Naive thymus-derived CD8-positive, alpha-beta T cell (primary cell): ENCODE measurements around the gene SLC16A14. TPM values are rescaled to one million over a fixed set of nuclear protein-coding genes. Genes with fewer than 3 reads are reported as not detected.

Experiments
- ATAC-seq, 2 donors: fragments of 150-1000 bp; cut with Tn5 transposase in 1 of 2; sonication (Bioruptor Pico), chemical (Tn5 transposase) in 1 of 2; 1 replicate in 1 of 2; 2 replicates in 1 of 2; pipeline ENCODE4 v1.10.0; 2021; ENCODE audit warnings: mild to moderate bottlenecking in 2 of 2, moderate library complexity in 2 of 2
- POLR2A ChIA-PET: fragments of 350-600 bp; sonication (Branson Sonifier 250); formaldehyde crosslinking; loops from one replicate; lab custom pipeline; 2021; ENCODE audit warnings: antibody characterized with exemption; lab: Charles Lee
- DNase-seq, 10 donors: peaks; one replicate each; pipeline versions ENCODE4 v3.0.0 to v3.0.0-alpha.2; 2020 to 2022
- H3K27ac Mint-ChIP-seq, 10 donors: one replicate each; pipeline ENCODE4 v1.8.0; 2020 to 2022; ENCODE audit warnings: mild to moderate bottlenecking in 10 of 10, mixed read lengths in 10 of 10, moderate library complexity in 4 of 10, inconsistent platforms in 1 of 10
- H3K27me3 Mint-ChIP-seq, 5 donors: one replicate each; pipeline ENCODE4 v1.8.0; 2021 to 2022; ENCODE audit warnings: mixed read lengths in 5 of 5
- H3K36me3 Mint-ChIP-seq, 3 donors: one replicate each; pipeline ENCODE4 v1.8.0; 2020 to 2022; ENCODE audit warnings: mixed read lengths in 3 of 3, mild to moderate bottlenecking in 2 of 3, inconsistent platforms in 1 of 3
- H3K4me1 Mint-ChIP-seq, 4 donors: one replicate each; pipeline ENCODE4 v1.8.0; 2021 to 2022; ENCODE audit warnings: mixed read lengths in 4 of 4
- H3K4me3 Mint-ChIP-seq, 10 donors: one replicate each; pipeline ENCODE4 v1.8.0; 2020 to 2022; ENCODE audit warnings: mild to moderate bottlenecking in 10 of 10, mixed read lengths in 10 of 10, moderate library complexity in 6 of 10, inconsistent platforms in 1 of 10
- H3K9me3 Mint-ChIP-seq, 9 donors: one replicate each; pipeline ENCODE4 v1.8.0; 2020 to 2022; ENCODE audit warnings: mixed read lengths in 9 of 9, mild to moderate bottlenecking in 3 of 9, inconsistent platforms in 1 of 9, moderate library complexity in 1 of 9
- polyA plus RNA-seq, 3 donors: library from polyadenylated mRNA; unstranded; fragments of 300-500 nt; fragmentation: Illumina TruSeq; gene quantifications; one replicate each; pipeline ENCODE4 v1.2.3, GENCODE V29; 2021
- total RNA-seq, 8 experiments: library from RNA in 2 of 8; stranded (reverse) in 2 of 8; gene quantifications; one replicate each; pipeline ENCODE4 v1.2.3 and lab custom pipeline; 2021 to 2026

SLC16A14 gene
- total and polyA plus RNA-seq, 5 experiments from 2014 or later, result 0.16 to 1.6 (median 0.43) TPM; not detected in 1

- POLR2A ChIA-PET, result no interaction called here
- Mint-ChIP-seq H3K4me1 (peaks cover 8 to 27% (median 17%) of the 10 kb centered on the region in 4 donors), H3K36me3 (peaks cover 0 to 2% (median 0%) of the 10 kb centered on the region in 3 donors), H3K27me3 (peaks cover 5 to 21% (median 7%) of the 10 kb centered on the region in 5 donors), H3K9me3 (peaks cover 0 to under 1% (median 0%) of the 10 kb centered on the region in 9 donors), H3K4me3 (peak overlapping the region; percentile 75 to 97 (median 92)), H3K27ac (peak overlapping the region in 3 of 10 donors; percentile 40 to 89 (median 85))
- peak in 9 of 10 donors; percentile 17 to 66 (median 47) for DNase-seq
- ATAC-seq, result peak; percentile 58 to 62
These were observed 591 bp downstream of the SLC16A14 start for GRCh38 chr2:230068016-230068650.

GRCh38 chr2:230060672-230061293, 7.9 kb downstream of the SLC16A14 start:
- no peak for DNase-seq
- ATAC-seq, result peak in 1 of 2 donors; percentile 38

GRCh38 chr2:230053753-230054478, 14.8 kb downstream of the SLC16A14 start:
- Mint-ChIP-seq H3K36me3 (peaks cover 0 to 2% (median 0%) of the 10 kb centered on the region in 3 donors), H3K4me1 (no peaks in the 10 kb centered on the region), H3K9me3 (peaks cover 0 to 2% (median 0%) of the 10 kb centered on the region in 9 donors), H3K4me3 (no peak overlapping the region), H3K27ac (no peak overlapping the region), H3K27me3 (no peaks in the 10 kb centered on the region)
- ATAC-seq, result no peak
- DNase-seq, result no peak
- POLR2A ChIA-PET, result interaction anchor here (0.5 to 0.7 kb wide), 2 partner anchors 397 to 656 kb away, joined by 3 to 6 read pairs; no protein-coding TSS in a partner anchor

More at GRCh38 chr2:230060672-230061293, 7.9 kb downstream of the SLC16A14 start:
- H3K4me1 Mint-ChIP-seq, result peaks cover 7 to 12% (median 9%) of the 10 kb centered on the region in 4 donors
- H3K9me3 Mint-ChIP-seq, result peaks cover 0 to 9% (median 2%) of the 10 kb centered on the region in 9 donors
- H3K27me3 Mint-ChIP-seq, result peaks cover 0 to 10% (median 2%) of the 10 kb centered on the region in 5 donors
- POLR2A ChIA-PET, result no interaction called here
- peak overlapping the region in 3 of 10 donors; percentile 1 to 67 (median 33) for H3K27ac Mint-ChIP-seq
- peaks cover 0 to 9% (median 6%) of the 10 kb centered on the region in 3 donors for H3K36me3 Mint-ChIP-seq
- peak overlapping the region in 2 of 10 donors; percentile 58 to 65 for H3K4me3 Mint-ChIP-seq

DNA sequence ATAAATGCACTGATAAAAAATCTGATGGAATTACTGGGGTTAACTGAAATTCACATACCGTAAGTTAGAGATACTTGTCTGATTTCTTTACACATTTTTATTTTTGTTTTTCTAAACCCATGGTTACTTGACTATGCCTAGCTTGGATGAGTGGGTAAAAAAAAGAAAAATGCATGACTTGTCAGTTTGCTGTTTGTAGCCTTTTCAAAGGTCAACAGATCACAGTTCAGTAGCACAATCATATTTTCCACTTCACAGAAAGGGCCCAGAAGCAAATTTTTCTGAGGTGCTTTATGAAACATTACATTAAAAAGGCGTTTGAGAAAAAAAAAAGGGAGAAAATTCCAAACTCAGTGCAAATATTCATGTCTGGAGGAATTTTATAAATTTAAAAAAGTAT, 16.4 kb downstream of the SLC16A14 start:
- Mint-ChIP-seq H3K4me3 (no peak overlapping the region), H3K9me3 (no peaks in the 10 kb centered on the region), H3K27ac (no peak overlapping the region), H3K36me3 (peaks cover 0 to under 1% (median 0%) of the 10 kb centered on the region in 3 donors), H3K27me3 (no peaks in the 10 kb centered on the region), H3K4me1 (peaks cover 0 to 2% (median 0%) of the 10 kb centered on the region in 4 donors)
- DNase-seq, result no peak
- no peak for ATAC-seq
- POLR2A ChIA-PET, result no interaction called here

DNA sequence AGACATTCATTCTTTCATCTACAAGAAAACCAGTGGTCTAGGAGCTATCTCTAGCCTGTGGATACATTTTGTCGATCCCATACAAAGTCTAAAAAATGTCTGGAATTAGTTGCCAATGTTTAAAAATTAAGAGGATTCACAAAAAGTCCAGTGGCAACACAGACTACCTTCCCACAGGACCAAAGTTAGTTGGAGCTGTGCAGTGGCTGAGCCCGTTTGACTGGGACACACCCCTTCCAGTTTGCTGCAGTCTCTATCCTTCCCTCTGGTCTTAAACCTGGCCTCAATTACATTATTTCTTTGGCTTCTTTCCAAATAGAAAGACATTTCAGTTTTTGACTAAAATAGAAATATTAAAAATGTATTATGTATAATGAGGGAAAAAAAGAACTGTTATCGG, 18.6 kb downstream of the SLC16A14 start:
- POLR2A ChIA-PET, result no interaction called here
- peaks cover 0 to 4% (median 0%) of the 10 kb centered on the region in 3 donors for H3K36me3 Mint-ChIP-seq
- H3K9me3 Mint-ChIP-seq, result no peaks in the 10 kb centered on the region
- H3K4me3 Mint-ChIP-seq, result no peak overlapping the region
- DNase-seq (no peak), ATAC-seq (no peak)
- peaks cover 0 to 2% (median 0%) of the 10 kb centered on the region in 4 donors for H3K4me1 Mint-ChIP-seq
- no peaks in the 10 kb centered on the region for H3K27me3 Mint-ChIP-seq
- no peak overlapping the region for H3K27ac Mint-ChIP-seq

GRCh38 chr2:230048010-230048671, 20.6 kb downstream of the SLC16A14 start:
- Mint-ChIP-seq H3K4me1 (peaks cover 0 to 2% (median 0%) of the 10 kb centered on the region in 4 donors), H3K36me3 (peaks cover 0 to 4% (median 0%) of the 10 kb centered on the region in 3 donors), H3K4me3 (no peak overlapping the region), H3K27ac (no peak overlapping the region), H3K9me3 (no peaks in the 10 kb centered on the region), H3K27me3 (peaks cover 0 to under 1% (median 0%) of the 10 kb centered on the region in 5 donors)
- POLR2A ChIA-PET, result no interaction called here
- DNase-seq, result no peak
- no peak for ATAC-seq

DNA sequence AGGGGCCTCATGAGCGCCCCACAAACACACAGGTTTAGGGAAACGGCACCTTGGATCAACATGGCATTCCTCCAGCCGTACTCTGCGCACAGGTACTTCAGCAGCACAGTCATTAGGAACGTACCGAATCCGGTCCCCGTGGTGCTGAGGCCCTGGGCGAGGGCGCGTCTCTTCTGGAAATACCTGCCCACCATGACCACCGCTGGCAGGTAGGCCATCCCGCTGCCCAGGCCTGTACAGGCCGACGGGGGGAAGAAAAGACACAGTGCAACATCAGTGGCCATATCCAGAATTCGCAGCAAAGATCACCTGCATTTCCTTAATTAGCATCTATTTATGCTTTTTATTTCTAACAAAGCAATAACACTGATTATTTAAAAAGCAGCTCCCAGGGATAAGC, 22.2 kb downstream of the SLC16A14 start:
- POLR2A ChIA-PET, result no interaction called here
- H3K27ac Mint-ChIP-seq, result peak overlapping the region in 1 of 10 donors; percentile 32
- peaks cover 0 to 14% (median 3%) of the 10 kb centered on the region in 5 donors for H3K27me3 Mint-ChIP-seq
- DNase-seq (no peak), ATAC-seq (no peak)
- H3K36me3 Mint-ChIP-seq, result peaks cover 0 to 4% (median 4%) of the 10 kb centered on the region in 3 donors
- peaks cover 0 to 3% (median 0%) of the 10 kb centered on the region in 9 donors for H3K9me3 Mint-ChIP-seq
- H3K4me3 Mint-ChIP-seq, result no peak overlapping the region
- peaks cover 0 to 2% (median 0%) of the 10 kb centered on the region in 4 donors for H3K4me1 Mint-ChIP-seq

DNA sequence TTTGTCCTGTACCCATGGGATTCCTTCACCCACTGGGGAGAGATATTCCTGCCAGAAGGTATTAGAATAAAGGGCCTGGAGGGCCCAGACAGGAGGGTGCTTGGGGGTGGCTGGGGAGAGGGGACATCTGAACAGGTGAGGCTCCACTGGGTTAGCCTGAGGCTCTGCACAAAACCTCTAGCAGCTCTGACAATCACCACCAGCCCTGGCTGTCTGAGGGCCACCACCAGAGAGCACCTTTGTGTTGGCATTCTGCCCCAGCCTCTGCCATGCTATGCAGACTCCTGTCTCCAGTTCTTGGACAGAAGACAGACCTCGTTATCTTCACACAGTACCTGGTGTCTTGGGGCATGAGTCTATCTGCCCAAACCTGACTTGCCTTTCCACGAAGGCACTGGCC, 25.3 kb downstream of the SLC16A14 start:
- H3K4me1 Mint-ChIP-seq, result peaks cover 0 to 2% (median 0%) of the 10 kb centered on the region in 4 donors
- H3K4me3 Mint-ChIP-seq, result no peak overlapping the region
- DNase-seq (no peak), ATAC-seq (no peak)
- peaks cover 0 to 14% (median 3%) of the 10 kb centered on the region in 5 donors for H3K27me3 Mint-ChIP-seq
- H3K9me3 Mint-ChIP-seq, result peaks cover 0 to 3% (median 0%) of the 10 kb centered on the region in 9 donors
- H3K36me3 Mint-ChIP-seq, result peaks cover 0 to 4% (median 4%) of the 10 kb centered on the region in 3 donors
- POLR2A ChIA-PET, result no interaction called here
- H3K27ac Mint-ChIP-seq, result no peak overlapping the region

DNA sequence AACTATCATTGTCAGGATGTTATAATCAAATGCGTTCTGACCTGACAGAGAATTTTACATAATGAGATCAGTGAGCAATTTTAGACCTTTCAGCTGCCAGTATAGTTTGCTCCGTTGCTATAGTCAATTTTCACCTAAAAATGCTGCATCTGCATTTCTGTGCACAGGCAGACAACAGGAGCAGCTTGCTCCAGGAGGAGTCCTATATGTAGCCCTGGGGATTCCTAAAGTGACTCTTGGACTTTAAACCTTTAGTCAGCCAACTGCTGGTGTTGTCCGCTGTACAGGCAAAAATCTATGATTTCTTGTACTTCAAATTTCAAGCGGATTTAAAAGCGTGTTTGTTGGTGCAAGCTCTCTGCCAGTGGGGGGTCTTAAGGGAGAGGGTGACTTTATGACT, 25.7 kb downstream of the SLC16A14 start:
- Mint-ChIP-seq H3K4me1 (no peaks in the 10 kb centered on the region), H3K36me3 (peaks cover 0 to 4% (median 4%) of the 10 kb centered on the region in 3 donors), H3K4me3 (no peak overlapping the region), H3K27ac (no peak overlapping the region), H3K9me3 (peaks cover 0 to 3% (median 0%) of the 10 kb centered on the region in 9 donors), H3K27me3 (peaks cover 0 to 14% (median 3%) of the 10 kb centered on the region in 5 donors)
- POLR2A ChIA-PET, result no interaction called here
- ATAC-seq (no peak), DNase-seq (no peak)

- DNase-seq (no peak), ATAC-seq (no peak)
- H3K4me1 Mint-ChIP-seq, result no peaks in the 10 kb centered on the region
- H3K4me3 Mint-ChIP-seq, result no peak overlapping the region
- H3K36me3 Mint-ChIP-seq, result peaks cover 0 to 4% (median 2%) of the 10 kb centered on the region in 3 donors
- POLR2A ChIA-PET, result no interaction called here
- no peak overlapping the region for H3K27ac Mint-ChIP-seq
- H3K27me3 Mint-ChIP-seq, result peaks cover 0 to 14% (median 3%) of the 10 kb centered on the region in 5 donors
- H3K9me3 Mint-ChIP-seq, result peaks cover 0 to 3% (median 0%) of the 10 kb centered on the region in 9 donors
These were observed 26.5 kb downstream of the SLC16A14 start for GRCh38 chr2:230042195-230042594.

- no peaks in the 10 kb centered on the region for H3K36me3 Mint-ChIP-seq
- no peak overlapping the region for H3K4me3 Mint-ChIP-seq
- H3K9me3 Mint-ChIP-seq, result no peaks in the 10 kb centered on the region
- POLR2A ChIA-PET, result no interaction called here
- DNase-seq (no peak), ATAC-seq (no peak)
- H3K27me3 Mint-ChIP-seq, result no peaks in the 10 kb centered on the region
- no peak overlapping the region for H3K27ac Mint-ChIP-seq
- peaks cover 0 to 2% (median 0%) of the 10 kb centered on the region in 4 donors for H3K4me1 Mint-ChIP-seq
These were observed 45.4 kb downstream of the SLC16A14 start for GRCh38 chr2:230023313-230023712.

GRCh38 chr2:230019742-230020141, 49.0 kb downstream of the SLC16A14 start:
- H3K9me3 Mint-ChIP-seq, result peaks cover 0 to 3% (median 0%) of the 10 kb centered on the region in 9 donors
- POLR2A ChIA-PET, result no interaction called here
- no peak overlapping the region for H3K4me3 Mint-ChIP-seq
- DNase-seq, result no peak
- no peaks in the 10 kb centered on the region for H3K27me3 Mint-ChIP-seq
- H3K36me3 Mint-ChIP-seq, result peaks cover 0 to 2% (median 0%) of the 10 kb centered on the region in 3 donors
- H3K27ac Mint-ChIP-seq, result no peak overlapping the region
- no peak for ATAC-seq
- H3K4me1 Mint-ChIP-seq, result peaks cover 0 to 2% (median 0%) of the 10 kb centered on the region in 4 donors
